Endothelial cell of umbilical vein (primary cell): ENCODE measurements around the gene CTSE.

Source experiments
- CTCF ChIP-seq, 2 donors: IDR thresholded peaks; 1 replicate in 1 of 2; 2 replicates in 1 of 2; pipeline ENCODE4 v1.5.1; 2011; ENCODE audit warnings: low read length in 2 of 2, mild to moderate bottlenecking in 2 of 2, moderate library complexity in 2 of 2, control low read depth in 1 of 2, inconsistent platforms in 1 of 2, low read depth in 1 of 2; ENCODE audit not compliant: insufficient read depth in 1 of 2; ENCODE audit errors: extremely low read depth in 1 of 2
- EZH2 ChIP-seq: IDR thresholded peaks from 2 replicates; pipeline ENCODE4 v1.6.1; 2012; ENCODE audit warnings: borderline replicate concordance, low read depth, mild to moderate bottlenecking, moderate library complexity, low read length, inconsistent platforms; ENCODE audit not compliant: severe bottlenecking
- FOS ChIP-seq: IDR thresholded peaks from 2 replicates; pipeline ENCODE4 v1.6.1; 2011; ENCODE audit warnings: mild to moderate bottlenecking, low read length, moderate library complexity, borderline replicate concordance; ENCODE audit not compliant: insufficient read depth
- GATA2 ChIP-seq: IDR thresholded peaks from 2 replicates; pipeline ENCODE4 v1.7.0; 2011; ENCODE audit warnings: low read depth, mild to moderate bottlenecking, moderate library complexity, mixed read lengths, low read length; ENCODE audit not compliant: insufficient read length, insufficient read depth
- JUN ChIP-seq: IDR thresholded peaks from 2 replicates; pipeline ENCODE4 v1.6.1; 2011; ENCODE audit warnings: borderline replicate concordance, low read depth; ENCODE audit not compliant: insufficient read length, insufficient read depth
- MAX ChIP-seq: IDR thresholded peaks from 2 replicates; pipeline ENCODE4 v1.6.1; 2011; ENCODE audit not compliant: insufficient read depth, insufficient read length
- POLR2A ChIP-seq: IDR thresholded peaks from 2 replicates; pipeline ENCODE4 v1.6.1; 2012; ENCODE audit warnings: low read depth, mild to moderate bottlenecking, control low read depth, low read length
- POLR2AphosphoS5 ChIP-seq: IDR thresholded peaks from 2 replicates; pipeline ENCODE4 v1.6.1; 2012; ENCODE audit warnings: low read depth, mild to moderate bottlenecking, control low read depth, low read length, moderate library complexity; ENCODE audit not compliant: insufficient read depth

- TF ChIP-seq CTCF (IDR thresholded peaks at IDR 0.05; ENCODE audit: extremely low read depth in 1 of 2, insufficient read depth in 1 of 2, low read depth in 1 of 2, low read length in 2 of 2) (no peak), POLR2A (no peak), MAX (no peak), POLR2AphosphoS5 (no peak), EZH2 (no peak), FOS (no peak), GATA2 (no peak), JUN (no peak)
Observed at GRCh38 chr1:206070627-206071304, 47.1 kb upstream of the CTSE start.
